ENCODE data around the gene PLB1. TPM values are rescaled to one million over a fixed set of nuclear protein-coding genes. Genes with fewer than 3 reads are reported as not detected.

The PLB1 gene
- polyA plus RNA-seq, 2 of the 4 experiments (the other 2 are of a cell fraction): 0.26 to 1.4 TPM

GRCh38 chr2:28488858-28489575 is 6.8 kb upstream of the PLB1 start (continued):
- no peak for TF ChIP-seq FOSB (CRISPR knock-in tag; IDR thresholded peaks at IDR 0.05)

- Histone ChIP-seq H3K4me2 (no peak overlapping the region), H3K4me1 (no peaks in the 10 kb centered on the region), H3K27ac (no peak overlapping the region), H3K9me3 (no peaks in the 10 kb centered on the region), H3K4me3 (no peak overlapping the region)
- CTCF ChIA-PET: interaction anchor here (1.4 to 1.9 kb wide), 2 partner anchors 14 to 76 kb away, joined by 4 to 5 read pairs; no protein-coding TSS in a partner anchor
- WGBS (ENCODE audit: missing lambda C conversion rate): 80% methylated on average over 7 of the region's 7 CpGs
- POLR2A ChIA-PET: no interaction called here
- no peak for ATAC-seq
- no peak for DNase-seq (ENCODE audit: low read depth in 1 of 2, low spot score in 1 of 2)
- TF ChIP-seq ELK1 (IDR thresholded peaks at IDR 0.05; ENCODE audit: low read depth, low read length): no peak
- TF ChIP-seq RAD21 (conservative IDR thresholded peaks at IDR 0.05 in 1 of 2, IDR thresholded peaks at IDR 0.05 in 1 of 2): no peak
- TF ChIP-seq CBX2 (IDR thresholded peaks at IDR 0.05; ENCODE audit: borderline replicate concordance, low read depth): no peak
- FAIRE-seq: no peak
These were observed 5.3 kb upstream of the PLB1 start for GRCh38 chr2:28490558-28490957.

GRCh38 chr2:28492282-28492681 is 3.6 kb upstream of the PLB1 start:
- Histone ChIP-seq H3K9me3 (no peaks in the 10 kb centered on the region), H3K4me3 (no peak overlapping the region), H3K27ac (no peak overlapping the region), H3K4me2 (no peak overlapping the region), H3K4me1 (no peaks in the 10 kb centered on the region)
- ATAC-seq (no peak), FAIRE-seq (no peak), DNase-seq (ENCODE audit: low read depth in 1 of 2, low spot score in 1 of 2) (no peak)
- ChIA-PET POLR2A (interaction anchor here (0.6 kb wide), 1 partner anchor 33 kb away, joined by 5 read pairs; no protein-coding TSS in a partner anchor), CTCF (interaction anchor here (0.6 to 3.1 kb wide), 8 partner anchors 18 to 809 kb away, joined by 3 to 12 read pairs (median 3); no protein-coding TSS in a partner anchor)
- TF ChIP-seq E2F6 (IDR thresholded peaks at IDR 0.05; ENCODE audit: borderline replicate concordance, low read depth) (no peak), PBX3 (IDR thresholded peaks at IDR 0.05) (no peak), SREBF2 (IDR thresholded peaks at IDR 0.05) (no peak)
- WGBS (ENCODE audit: missing lambda C conversion rate): 11% methylated on average over 1 of the region's 1 CpG

- FAIRE-seq: no peak
- no peak for DNase-seq (ENCODE audit: low read depth in 1 of 2, low spot score in 1 of 2)
- CTCF ChIA-PET: interaction anchor here (3.1 kb wide), 1 partner anchor 810 kb away, joined by 12 read pairs; no protein-coding TSS in a partner anchor
- H3K4me3 ChIP-seq: no peak overlapping the region
- H3K9me3 ChIP-seq: no peaks in the 10 kb centered on the region
- H3K4me2 ChIP-seq: no peak overlapping the region
- WGBS (ENCODE audit: missing lambda C conversion rate): 55% methylated on average over 6 of the region's 6 CpGs
- H3K4me1 ChIP-seq: no peaks in the 10 kb centered on the region
- ATAC-seq: no peak
- H3K27ac ChIP-seq: no peak overlapping the region
- POLR2A ChIA-PET: no interaction called here
- TF ChIP-seq PBX3 (IDR thresholded peaks at IDR 0.05): no peak
- TF ChIP-seq CEBPB (IDR thresholded peaks at IDR 0.05): no peak
- no peak for TF ChIP-seq ZNF302 (CRISPR knock-in tag; IDR thresholded peaks at IDR 0.05)
- no peak for TF ChIP-seq NPAS2 (CRISPR knock-in tag; IDR thresholded peaks at IDR 0.05; ENCODE audit: borderline replicate concordance)
- TF ChIP-seq FOXS1 (CRISPR knock-in tag; IDR thresholded peaks at IDR 0.05): no peak
- TF ChIP-seq NFE2L2 (conservative IDR thresholded peaks at IDR 0.05; ENCODE audit: low read length): no peak
- TF ChIP-seq HES2 (IDR thresholded peaks at IDR 0.05): no peak
- no peak for TF ChIP-seq MAFK (IDR thresholded peaks at IDR 0.05; ENCODE audit: partially characterized antibody)
- TF ChIP-seq KDM5A (IDR thresholded peaks at IDR 0.05): no peak
- TF ChIP-seq ELK1 (IDR thresholded peaks at IDR 0.05; ENCODE audit: low read depth, low read length): no peak
- TF ChIP-seq ZC3H11A (IDR thresholded peaks at IDR 0.05): no peak
- no peak for TF ChIP-seq SREBF2 (IDR thresholded peaks at IDR 0.05)
- TF ChIP-seq HOXA7 (CRISPR knock-in tag; IDR thresholded peaks at IDR 0.05): no peak
- no peak for TF ChIP-seq SMC3 (IDR thresholded peaks at IDR 0.05)
- no peak for TF ChIP-seq NR3C1 (IDR thresholded peaks at IDR 0.05)
These were observed 2.2 kb upstream of the PLB1 start for GRCh38 chr2:28493636-28494035.

Measured in A549 (cell line).